ENCODE measurements around the gene TM4SF5. TPM values are rescaled to one million over a fixed set of nuclear protein-coding genes. Genes with fewer than 3 reads are reported as not detected.

TM4SF5 gene
- total and polyA plus RNA-seq, 2 of the 8 experiments (the other 6 are each of a cell fraction or from before 2014, with no cell fraction given), result not detected

DNA sequence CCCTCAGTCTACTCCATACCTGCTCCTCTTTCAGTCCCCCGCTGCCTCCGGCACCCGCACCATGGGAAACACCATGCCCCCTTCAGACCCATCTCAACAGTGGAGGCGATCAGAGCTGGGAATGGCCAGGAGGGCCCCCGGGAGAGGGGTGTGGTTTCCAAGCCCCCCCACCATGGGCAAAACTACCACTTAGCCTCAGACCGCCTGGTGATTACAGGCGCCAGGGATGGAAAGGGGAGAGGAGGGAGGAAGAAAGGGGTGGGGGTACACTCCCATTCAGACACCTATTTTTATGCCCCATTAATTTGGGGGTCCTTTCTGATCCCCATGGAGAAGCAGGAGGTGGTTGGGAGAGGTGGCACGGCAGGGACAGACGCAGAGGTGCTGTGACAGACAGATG, 30.5 kb downstream of the TM4SF5 start, which contains the start of gene C17orf114:
TSS of gene C17orf114 (minus strand) at position 101 of the 400 bp plus-strand sequence.
- H3K79me2 ChIP-seq (ENCODE audit: control insufficient read depth in 1 of 2, insufficient read depth in 2 of 2, low read length in 2 of 2), result peaks cover 0 to 8% of the 10 kb centered on the region in 2 experiments; a peak in 2 of 4 replicates
- DNase-seq (ENCODE audit: low read depth in 1 of 2, low spot score in 2 of 2), result no peak
- H2BK20ac ChIP-seq (ENCODE audit: low read length), result no peak within 1 kb of the TSS
- POLR2A ChIA-PET (ENCODE audit: partially characterized antibody), result interaction anchor here (0.7 kb wide), 1 partner anchor 72 kb away, joined by 4 read pairs; no protein-coding TSS in a partner anchor
- H2AK5ac ChIP-seq (ENCODE audit: low read depth, low read length), result no peak within 1 kb of the TSS; the same call in 1 of the 2 replicates
- no peak within 1 kb of the TSS for H3K9ac ChIP-seq (replicated peaks in 1 of 4; ENCODE audit: extremely low read depth in 1 of 4, low read depth in 3 of 4, low read length in 3 of 4)
- H3K9me3 ChIP-seq (ENCODE audit: insufficient read depth in 2 of 2, low read depth in 1 of 2, low read length in 1 of 2), result no peaks in the 10 kb centered on the region
- H2BK120ac ChIP-seq (replicated peaks; ENCODE audit: low read depth, low read length), result no peak within 1 kb of the TSS
- H3K4ac ChIP-seq (replicated peaks; ENCODE audit: insufficient read length, low read depth, low read length), result no peak within 1 kb of the TSS
- no peak within 1 kb of the TSS for H3K27ac ChIP-seq (ENCODE audit: low read depth, low read length)
- peaks cover 4% of the 10 kb centered on the region for H3K79me1 ChIP-seq (ENCODE audit: low read depth, low read length)
- H2AFZ ChIP-seq (ENCODE audit: low read length), result no peak within 1 kb of the TSS
- H4K5ac ChIP-seq (ENCODE audit: insufficient read length, low read depth, low read length), result no peak within 1 kb of the TSS
- no peaks in the 10 kb centered on the region; a peak in 1 of 7 replicates for H3K4me1 ChIP-seq (replicated peaks in 1 of 4; ENCODE audit: control insufficient read depth in 3 of 4, insufficient read depth in 4 of 4, low read length in 3 of 4)
- no peak for FAIRE-seq
- no peak within 1 kb of the TSS for H2BK12ac ChIP-seq (ENCODE audit: low read depth, low read length)
- 78% methylated on average over 7 of the region's 9 CpGs; no CpG with 5 or more reads in 1 of the 2 experiments for WGBS, 2 experiments (ENCODE audit: extremely low coverage in 1 of 2, insufficient coverage in 1 of 2, insufficient read length in 1 of 2, insufficient replicate concordance in 2 of 2, low coverage in 1 of 2, low lambda C conversion rate in 2 of 2, missing lambda C conversion rate in 1 of 2)
- no peak within 1 kb of the TSS for H4K8ac ChIP-seq (ENCODE audit: extremely low read depth, insufficient read depth, low read length)
- H2BK15ac ChIP-seq (ENCODE audit: low read length), result no peak within 1 kb of the TSS
- no peak within 1 kb of the TSS for H3K4me2 ChIP-seq (ENCODE audit: insufficient read depth in 1 of 2, low read depth in 2 of 2, low read length in 2 of 2)
- no peak within 1 kb of the TSS; the same call in 1 of the 2 replicates for H2BK5ac ChIP-seq (ENCODE audit: low read depth, low read length)
- no peak within 1 kb of the TSS for H3K23ac ChIP-seq (ENCODE audit: insufficient read length)
- H3K56ac ChIP-seq (replicated peaks; ENCODE audit: insufficient read length, low read depth, low read length), result no peak within 1 kb of the TSS
- peaks cover 0 to 19% (median 12%) of the 10 kb centered on the region in 4 experiments; a peak in 7 of 8 replicates for H3K36me3 ChIP-seq (ENCODE audit: control insufficient read depth in 2 of 4, insufficient read depth in 4 of 4, low read length in 3 of 4)
- no peak within 1 kb of the TSS for H3K14ac ChIP-seq (ENCODE audit: insufficient read length)
- CTCF ChIA-PET (ENCODE audit: partially characterized antibody), result interaction anchor here (1.2 to 1.8 kb wide), 2 partner anchors 65 to 80 kb away, joined by 4 to 7 read pairs; no protein-coding TSS in a partner anchor
- H3K23me2 ChIP-seq (ENCODE audit: low read depth, low read length), result peaks cover 2% of the 10 kb centered on the region; the same call in 1 of the 2 replicates
- H3K27me3 ChIP-seq (replicated peaks in 1 of 4; ENCODE audit: control insufficient read depth in 3 of 4, extremely low read depth in 1 of 4, insufficient read depth in 3 of 4, low read length in 3 of 4), result no peaks in the 10 kb centered on the region
- H4K20me1 ChIP-seq (replicated peaks in 1 of 2; ENCODE audit: control insufficient read depth in 1 of 2, insufficient read depth in 2 of 2, low read length in 2 of 2), result peaks cover 0 to 3% of the 10 kb centered on the region in 2 experiments
- no peak within 1 kb of the TSS for H3K4me3 ChIP-seq (ENCODE audit: extremely low read depth in 1 of 4, insufficient read depth in 2 of 4, low read depth in 3 of 4, low read length in 4 of 4)
- H4K91ac ChIP-seq (replicated peaks; ENCODE audit: insufficient read length, low read length), result no peak within 1 kb of the TSS
- no peak within 1 kb of the TSS for H3K18ac ChIP-seq (ENCODE audit: extremely low read depth, low read length)
